Fibroblast of lung (primary cell): Measurements from ENCODE around the gene GPER1.

Experiments used
- CTCF ChIP-seq, 2 donors: IDR thresholded peaks in 1 of 2; conservative IDR thresholded peaks in 1 of 2; 1 replicate in 1 of 2; 2 replicates in 1 of 2; pipeline ENCODE4 v1.5.1; 2011 to 2012; ENCODE audit warnings: low read length in 2 of 2, control low read depth in 1 of 2, inconsistent platforms in 1 of 2, low read depth in 1 of 2, mild to moderate bottlenecking in 1 of 2
- EZH2 ChIP-seq: IDR thresholded peaks from 2 replicates; pipeline ENCODE4 v1.5.1; 2012; ENCODE audit warnings: low read length, control low read depth, mild to moderate bottlenecking; ENCODE audit errors: missing control alignments

GRCh38 chr7:1124164-1124563, 36.3 kb downstream of the GPER1 start:
- TF ChIP-seq EZH2 = no peak
- TF ChIP-seq CTCF (conservative IDR thresholded peaks at IDR 0.05 in 1 of 2, IDR thresholded peaks at IDR 0.05 in 1 of 2; ENCODE audit: low read depth in 1 of 2, low read length in 2 of 2) = no peak
